ENCODE data around the gene RAB6C.
"Not testable (repeated sequence)": the region's sequence is repeated elsewhere in the genome, so short reads cannot be mapped to it uniquely, and the experiment has no call there.

The RAB6C gene

GRCh38 chr2:129979629-129980155 lies at the start of gene RAB6C:
RAB6C (plus strand) TSS chr2:129979666; CDS start chr2:129980116, 450 bp downstream.
- DNase-seq = not testable (repeated sequence)

- no peak for DNase-seq
Measured at GRCh38 chr2:129930451-129930850, 49.0 kb upstream of the RAB6C start.

DNA sequence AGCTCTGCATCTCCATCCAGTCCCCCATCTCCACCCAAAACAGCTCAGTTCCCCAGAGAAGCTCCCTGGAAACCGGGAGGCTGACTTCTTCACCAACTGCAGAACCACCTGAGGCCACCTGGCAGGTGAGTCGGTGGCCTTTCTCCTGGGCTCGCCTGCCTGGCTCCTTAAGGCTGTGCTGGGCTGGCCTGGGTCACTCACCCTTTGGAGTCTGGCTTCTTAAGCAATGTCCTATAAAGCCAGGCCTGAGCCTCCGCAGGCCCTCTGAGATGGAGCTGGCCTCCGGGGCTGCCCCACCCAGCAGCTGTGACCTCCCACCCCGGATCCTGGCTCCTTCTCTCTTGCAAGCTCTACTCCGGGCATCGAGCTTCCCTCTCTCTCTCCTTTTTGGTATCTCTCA lies 46.1 kb upstream of the RAB6C start:
- not testable (repeated sequence) for DNase-seq

DNA sequence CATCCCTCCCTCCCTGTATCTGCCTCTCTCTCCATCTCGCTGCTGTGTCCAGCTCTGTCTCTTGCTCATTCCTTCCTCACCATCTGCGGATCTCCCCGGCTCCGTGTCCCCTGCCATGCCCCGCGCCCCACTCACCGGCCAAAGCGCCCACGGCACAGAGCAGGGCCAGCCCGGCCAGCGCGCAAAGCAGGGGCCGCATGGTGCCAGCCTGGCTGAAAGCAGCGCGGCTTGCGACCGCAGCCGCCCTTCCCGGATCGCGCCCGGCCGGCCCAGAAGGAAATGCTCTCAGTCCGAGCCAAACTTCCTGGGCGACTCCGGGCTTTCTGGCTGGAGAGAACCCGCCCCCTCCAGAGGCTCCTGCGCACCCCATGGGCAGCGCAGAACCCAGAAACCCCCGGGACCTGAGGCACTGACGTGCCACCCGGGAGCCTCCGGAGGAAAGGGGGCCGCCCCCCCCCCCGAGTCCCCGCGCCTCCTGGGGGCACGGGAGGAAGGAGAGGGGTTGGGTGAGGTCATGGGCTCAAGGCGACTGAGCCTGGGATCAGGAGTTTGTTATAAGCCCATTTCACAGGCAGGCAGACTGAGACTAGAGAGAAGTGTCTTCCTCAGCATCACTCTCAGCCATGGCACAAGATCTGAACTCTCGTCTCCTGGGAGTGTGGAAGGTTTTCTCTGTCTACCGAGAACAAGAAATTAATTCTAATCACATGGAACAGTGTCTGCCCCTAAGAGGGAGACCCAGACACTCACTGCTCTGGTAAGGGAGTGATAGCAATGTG lies 45.2 kb upstream of the RAB6C start:
- DNase-seq = no peak

- no peak for DNase-seq
Measured at GRCh38 chr2:129935118-129935517, 44.3 kb upstream of the RAB6C start.

GRCh38 chr2:129936334-129936934 lies 43.0 kb upstream of the RAB6C start:
- DNase-seq = no peak

- not testable (repeated sequence) for DNase-seq
Measured at GRCh38 chr2:129938850-129939471, 40.5 kb upstream of the RAB6C start.

DNA sequence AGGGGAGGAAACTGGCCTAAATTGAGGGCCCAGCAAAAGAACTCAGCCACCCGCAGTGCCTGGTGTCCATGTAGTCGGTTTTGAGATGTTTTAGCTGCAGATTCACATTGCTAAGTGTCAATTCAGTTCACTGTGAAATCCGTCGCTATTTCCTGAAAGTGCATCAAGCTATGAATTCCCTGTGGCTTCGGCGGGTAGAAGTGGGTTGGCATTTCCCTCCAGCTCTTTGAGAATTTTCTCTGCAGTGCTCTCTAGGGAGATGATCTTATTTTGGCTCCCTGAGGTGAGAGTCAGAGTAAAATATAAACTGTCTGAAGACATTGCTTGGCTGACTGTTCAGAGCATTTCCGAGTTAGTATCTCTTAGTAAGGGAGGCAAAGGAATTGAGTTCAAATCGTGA lies 36.0 kb upstream of the RAB6C start:
- DNase-seq = not testable (repeated sequence)

- DNase-seq = no peak
Measured at GRCh38 chr2:129945557-129945956, 33.9 kb upstream of the RAB6C start.

DNA sequence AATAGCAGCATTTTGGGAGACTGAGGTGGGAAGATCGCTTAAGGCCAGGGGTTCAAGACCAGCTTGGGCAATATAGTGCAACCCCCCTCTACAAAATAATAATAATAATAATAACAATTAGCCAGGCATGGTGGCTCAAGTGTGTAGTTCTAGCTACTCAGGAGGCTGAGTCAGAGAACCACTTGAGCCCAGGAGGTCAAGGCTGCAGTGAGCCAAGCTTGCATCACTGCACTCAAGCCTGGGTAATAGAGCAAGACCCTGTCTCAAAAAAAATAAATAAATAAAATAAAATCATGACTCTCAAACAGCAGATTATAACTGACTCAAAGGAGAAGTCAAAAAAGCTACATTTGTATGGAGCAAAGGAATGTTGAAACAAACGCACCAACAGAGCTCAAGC lies 31.8 kb upstream of the RAB6C start:
- DNase-seq = not testable (repeated sequence)

- DNase-seq = not testable (repeated sequence)
Measured at GRCh38 chr2:129956171-129956570, 23.3 kb upstream of the RAB6C start.

DNA sequence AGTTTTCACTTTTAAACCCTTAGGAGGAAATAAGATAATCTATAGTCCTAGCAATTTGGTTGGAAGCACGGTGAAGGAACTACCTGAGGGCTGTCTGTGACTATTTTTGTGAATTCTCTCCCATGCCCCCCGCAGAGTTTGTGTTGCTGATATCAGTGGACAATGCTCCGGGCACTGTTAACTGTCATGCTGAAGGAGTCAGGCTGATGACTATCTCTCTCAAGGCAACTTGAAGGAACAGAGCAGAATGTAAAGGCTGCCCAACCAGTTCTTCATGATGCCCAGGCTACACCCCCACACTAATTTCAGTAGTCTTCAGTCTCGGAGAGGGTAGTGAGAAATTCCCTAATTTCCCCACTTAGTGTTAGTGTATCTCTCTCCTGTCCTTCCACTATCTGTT lies 21.6 kb upstream of the RAB6C start:
- DNase-seq = no peak

GRCh38 chr2:129958736-129959135 lies 20.7 kb upstream of the RAB6C start:
- DNase-seq = not testable (repeated sequence)

GRCh38 chr2:129968605-129969004 lies 10.9 kb upstream of the RAB6C start:
- DNase-seq = not testable (repeated sequence)

- no peak for DNase-seq
Measured at GRCh38 chr2:129975016-129975774, 4.3 kb upstream of the RAB6C start.

DNA sequence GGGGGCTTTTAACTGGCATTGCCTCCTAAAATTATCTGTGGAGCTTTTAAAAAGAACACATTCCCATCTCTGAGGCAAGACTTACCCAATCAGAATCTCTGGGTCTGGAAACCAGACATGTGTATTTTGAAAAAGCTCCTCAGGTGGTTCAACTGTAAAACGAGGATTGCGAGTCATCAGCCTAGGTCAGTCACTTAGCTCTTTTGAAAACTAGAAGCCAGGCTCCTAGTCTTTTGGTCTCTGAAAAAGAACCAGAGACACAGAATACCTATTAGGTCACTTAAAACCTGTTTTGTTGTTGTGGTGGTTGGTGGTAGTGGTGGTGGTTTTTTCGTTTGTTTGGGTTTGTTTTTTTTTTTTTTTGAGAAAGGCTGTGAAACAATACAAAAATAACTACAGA lies 2.5 kb upstream of the RAB6C start:
- not testable (repeated sequence) for DNase-seq

DNA sequence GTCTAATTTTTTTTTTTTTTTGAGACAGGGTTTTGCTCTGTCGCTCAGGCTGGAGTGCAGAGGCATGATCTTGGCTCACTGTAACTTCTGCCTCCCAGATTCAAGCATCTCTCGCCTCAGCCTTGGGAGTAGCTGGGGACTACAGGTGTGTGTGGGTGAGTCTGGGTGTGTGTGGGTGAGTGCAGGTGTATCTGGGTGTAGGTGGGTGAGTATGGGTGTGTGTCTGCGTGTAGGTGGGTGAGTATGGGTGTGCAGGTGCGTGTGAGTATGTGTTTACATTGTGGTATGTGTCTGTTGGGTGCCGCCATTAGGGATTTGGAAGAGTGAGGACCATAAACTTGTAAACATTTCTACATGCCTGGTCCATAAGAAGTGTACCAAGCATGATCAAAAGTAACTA lies 1.5 kb upstream of the RAB6C start:
- no peak for DNase-seq

GRCh38 chr2:129980246-129980645 lies 780 bp downstream of the RAB6C start:
- not testable (repeated sequence) for DNase-seq

- DNase-seq = not testable (repeated sequence)
Measured at GRCh38 chr2:129981689-129982088, 2.2 kb downstream of the RAB6C start.

DNA sequence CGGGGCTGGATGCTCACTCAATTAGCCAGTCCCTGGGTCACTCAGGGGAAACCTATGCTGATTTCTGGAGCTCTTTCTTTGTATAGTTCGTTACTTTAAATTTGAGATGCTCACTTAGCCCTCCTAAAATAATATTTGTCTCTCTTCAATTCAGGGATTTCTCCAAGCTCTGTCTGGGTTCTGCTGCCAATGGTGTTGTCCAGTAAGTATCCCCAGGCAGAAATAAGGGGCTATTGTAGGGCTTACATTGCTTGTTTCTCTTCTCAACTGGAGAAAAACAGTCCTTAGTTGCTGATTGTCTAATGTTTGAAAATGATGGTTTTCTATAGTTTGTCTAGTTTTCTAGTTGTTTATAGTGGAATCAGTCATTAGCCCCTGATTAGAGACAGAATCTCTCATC lies 5.0 kb downstream of the RAB6C start:
- no peak for DNase-seq

DNA sequence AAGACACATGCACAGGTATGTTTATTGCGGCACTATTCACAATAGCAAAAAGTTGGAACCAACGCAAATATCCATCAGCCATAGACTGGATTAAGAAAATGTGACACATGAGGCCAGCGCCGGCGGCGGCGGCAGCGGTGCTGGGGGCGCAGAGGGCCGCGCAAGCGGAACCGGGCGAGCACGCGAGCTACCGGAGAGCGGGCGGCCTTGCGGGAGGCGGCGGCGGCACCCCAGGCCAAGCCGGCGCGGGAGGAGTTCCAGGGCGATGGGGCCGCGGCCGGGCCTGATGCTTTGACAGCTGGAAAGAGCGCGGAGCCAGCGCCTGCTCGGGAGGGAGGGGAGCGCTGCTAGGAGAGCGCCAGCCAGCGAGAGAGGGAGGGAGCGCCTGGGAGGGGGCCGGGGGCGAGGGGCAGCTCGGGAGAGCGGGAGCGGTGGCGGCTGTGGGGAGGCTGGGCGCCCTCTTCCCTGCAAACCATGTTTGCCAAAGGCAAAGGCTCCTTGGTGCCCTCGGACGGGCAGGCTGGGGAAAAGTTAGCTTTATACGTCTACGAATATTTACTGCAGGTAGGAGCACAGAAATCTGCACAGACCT lies 13.0 kb downstream of the RAB6C start:
- not testable (repeated sequence) for DNase-seq

DNA sequence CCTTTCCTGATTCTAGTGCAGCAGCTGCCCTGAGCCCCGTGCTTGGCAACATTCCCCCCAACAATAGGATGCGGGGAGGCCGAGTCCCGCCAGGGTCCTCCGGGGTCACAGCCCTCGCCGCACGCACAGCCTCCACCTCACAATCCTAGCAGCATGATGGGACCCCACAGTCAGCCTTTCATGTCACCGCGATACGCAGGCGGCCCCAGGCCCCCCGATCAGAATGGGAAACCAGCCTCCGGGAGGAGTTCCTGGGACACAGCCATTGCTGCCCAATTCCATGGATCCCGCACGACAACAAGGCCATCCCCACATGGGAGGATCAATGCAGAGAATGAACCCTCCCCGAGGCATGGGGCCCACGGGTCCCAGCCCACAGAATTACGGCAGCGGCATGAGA lies 13.7 kb downstream of the RAB6C start:
- not testable (repeated sequence) for DNase-seq

Measured in CD4-positive, alpha-beta T cell treated with Interleukin-21 for 1 hour (primary cell).